ENCODE data around the gene CACNB1. TPM values are rescaled to one million over a fixed set of nuclear protein-coding genes. Genes with fewer than 3 reads are reported as not detected.

CACNB1 gene
- total and polyA plus RNA-seq, 2 of the 13 experiments (the other 11 are each of a cell fraction or from before 2014, with no cell fraction given) = 0.75 to 1.5 TPM

GRCh38 chr17:39164675-39165143, 32.8 kb downstream of the CACNB1 start (continued):
- TF ChIP-seq ZNF501 (CRISPR knock-in tag; IDR thresholded peaks at IDR 0.05) (no peak), POGZ (CRISPR knock-in tag; IDR thresholded peaks at IDR 0.05) (no peak), ZNF512 (CRISPR knock-in tag; IDR thresholded peaks at IDR 0.05) (no peak), RFXAP (CRISPR knock-in tag; IDR thresholded peaks at IDR 0.05; ENCODE audit: borderline replicate concordance) (no peak), CBX2 (IDR thresholded peaks at IDR 0.05; ENCODE audit: low read depth, low read length) (no peak), CBX2 (CRISPR knock-in tag; IDR thresholded peaks at IDR 0.05; ENCODE audit: low read depth) (no peak), ZNF33A (CRISPR knock-in tag; IDR thresholded peaks at IDR 0.05; ENCODE audit: borderline replicate concordance) (no peak), ASH2L (IDR thresholded peaks at IDR 0.05; ENCODE audit: insufficient read length, low read depth, low read length) (peak; percentile 24), NR2F2 (IDR thresholded peaks at IDR 0.05; ENCODE audit: borderline replicate concordance, low read depth) (no peak), SRF (IDR thresholded peaks at IDR 0.05; ENCODE audit: low read depth, low read length) (no peak), TCF7L2 (IDR thresholded peaks at IDR 0.05; ENCODE audit: low read depth, low read length) (no peak), POLR2G (IDR thresholded peaks at IDR 0.05; ENCODE audit: low read depth, low read length) (no peak), ZBTB7A (CRISPR knock-in tag; IDR thresholded peaks at IDR 0.05) (no peak), ZNF670 (CRISPR knock-in tag; IDR thresholded peaks at IDR 0.05; ENCODE audit: borderline replicate concordance) (no peak), TBL1XR1 (IDR thresholded peaks at IDR 0.05; ENCODE audit: borderline replicate concordance, low read length, partially characterized antibody) (no peak), RFX3 (CRISPR knock-in tag; IDR thresholded peaks at IDR 0.05) (no peak), MATR3 (CRISPR knock-in tag; IDR thresholded peaks at IDR 0.05) (no peak), ZNF431 (CRISPR knock-in tag; IDR thresholded peaks at IDR 0.05; ENCODE audit: borderline replicate concordance, low read depth) (no peak), MZF1 (CRISPR knock-in tag; IDR thresholded peaks at IDR 0.05; ENCODE audit: borderline replicate concordance) (no peak), ZNF605 (CRISPR knock-in tag; IDR thresholded peaks at IDR 0.05) (no peak), ZFY (CRISPR knock-in tag; IDR thresholded peaks at IDR 0.05) (0 out of 2 replicates have a peak, but pooled peaks have one; percentile 23), IRX3 (CRISPR knock-in tag; IDR thresholded peaks at IDR 0.05; ENCODE audit: borderline replicate concordance, low read depth) (no peak), MEIS1 (CRISPR knock-in tag; IDR thresholded peaks at IDR 0.05; ENCODE audit: borderline replicate concordance) (no peak), KAT7 (CRISPR knock-in tag; IDR thresholded peaks at IDR 0.05; ENCODE audit: borderline replicate concordance) (no peak), HNRNPH1 (optimal IDR thresholded peaks at IDR 0.05; ENCODE audit: low read depth, low read length) (no peak), RAD21 (CRISPR knock-in tag; IDR thresholded peaks at IDR 0.05) (0 out of 2 replicates have a peak, but pooled peaks have one; percentile 34)
- TF ChIP-seq, protein P1, sequence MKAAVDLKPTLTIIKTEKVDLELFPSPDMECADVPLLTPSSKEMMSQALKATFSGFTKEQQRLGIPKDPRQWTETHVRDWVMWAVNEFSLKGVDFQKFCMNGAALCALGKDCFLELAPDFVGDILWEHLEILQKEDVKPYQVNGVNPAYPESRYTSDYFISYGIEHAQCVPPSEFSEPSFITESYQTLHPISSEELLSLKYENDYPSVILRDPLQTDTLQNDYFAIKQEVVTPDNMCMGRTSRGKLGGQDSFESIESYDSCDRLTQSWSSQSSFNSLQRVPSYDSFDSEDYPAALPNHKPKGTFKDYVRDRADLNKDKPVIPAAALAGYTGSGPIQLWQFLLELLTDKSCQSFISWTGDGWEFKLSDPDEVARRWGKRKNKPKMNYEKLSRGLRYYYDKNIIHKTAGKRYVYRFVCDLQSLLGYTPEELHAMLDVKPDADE (CRISPR knock-in tag; IDR thresholded peaks at IDR 0.05) = no peak
- TF ChIP-seq, protein P2, sequence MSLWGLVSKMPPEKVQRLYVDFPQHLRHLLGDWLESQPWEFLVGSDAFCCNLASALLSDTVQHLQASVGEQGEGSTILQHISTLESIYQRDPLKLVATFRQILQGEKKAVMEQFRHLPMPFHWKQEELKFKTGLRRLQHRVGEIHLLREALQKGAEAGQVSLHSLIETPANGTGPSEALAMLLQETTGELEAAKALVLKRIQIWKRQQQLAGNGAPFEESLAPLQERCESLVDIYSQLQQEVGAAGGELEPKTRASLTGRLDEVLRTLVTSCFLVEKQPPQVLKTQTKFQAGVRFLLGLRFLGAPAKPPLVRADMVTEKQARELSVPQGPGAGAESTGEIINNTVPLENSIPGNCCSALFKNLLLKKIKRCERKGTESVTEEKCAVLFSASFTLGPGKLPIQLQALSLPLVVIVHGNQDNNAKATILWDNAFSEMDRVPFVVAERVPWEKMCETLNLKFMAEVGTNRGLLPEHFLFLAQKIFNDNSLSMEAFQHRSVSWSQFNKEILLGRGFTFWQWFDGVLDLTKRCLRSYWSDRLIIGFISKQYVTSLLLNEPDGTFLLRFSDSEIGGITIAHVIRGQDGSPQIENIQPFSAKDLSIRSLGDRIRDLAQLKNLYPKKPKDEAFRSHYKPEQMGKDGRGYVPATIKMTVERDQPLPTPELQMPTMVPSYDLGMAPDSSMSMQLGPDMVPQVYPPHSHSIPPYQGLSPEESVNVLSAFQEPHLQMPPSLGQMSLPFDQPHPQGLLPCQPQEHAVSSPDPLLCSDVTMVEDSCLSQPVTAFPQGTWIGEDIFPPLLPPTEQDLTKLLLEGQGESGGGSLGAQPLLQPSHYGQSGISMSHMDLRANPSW (CRISPR knock-in tag; IDR thresholded peaks at IDR 0.05; ENCODE audit: borderline replicate concordance) = no peak
